HL-60 (cell line): Measurements from ENCODE around the gene ALDH2.

ENCODE experiments used
- DNase-seq, 2 experiments: peaks; one replicate each; pipeline ENCODE4 v3.0.0-alpha.2; 2010 to 2020; ENCODE audit warnings: low read depth in 1 of 2, low spot score in 1 of 2
- H3K27ac ChIP-seq: fragments of 250-450 bp; sonication (Bioruptor Pico); replicated peaks from 2 replicates; pipeline ENCODE4 v1.5.1; 2020; ENCODE audit warnings: mild to moderate bottlenecking, moderate library complexity
- H3K27me3 ChIP-seq: fragments of 250-450 bp; sonication (Bioruptor Pico); 2 replicates; pipeline ENCODE4 v1.5.1; 2021; ENCODE audit warnings: mild to moderate bottlenecking, moderate library complexity; ENCODE audit not compliant: insufficient read depth, poor library complexity, severe bottlenecking
- H3K4me3 ChIP-seq: replicated peaks from 2 replicates; pipeline ENCODE4 v1.5.1; 2011; ENCODE audit warnings: mild to moderate bottlenecking, control low read depth, low read length; ENCODE audit not compliant: insufficient read depth
- GABPA ChIP-seq: IDR thresholded peaks from 2 replicates; pipeline ENCODE4 v1.6.1; 2012; ENCODE audit warnings: low read depth
- POLR2AphosphoS5 ChIP-seq: IDR thresholded peaks from 2 replicates; pipeline ENCODE4 v1.6.1; 2012; ENCODE audit warnings: low read depth
- SPI1 ChIP-seq: IDR thresholded peaks from 2 replicates; pipeline ENCODE4 v1.6.1; 2012; ENCODE audit warnings: low read depth, mild to moderate bottlenecking, borderline replicate concordance
- TF ChIP-seq, protein P1 (sequence below): IDR thresholded peaks from one replicate; pipeline ENCODE4 v1.5.1; 2011; ENCODE audit warnings: low read length, control low read depth, inconsistent platforms; ENCODE audit not compliant: insufficient read depth
- TF ChIP-seq, protein P2 (sequence below): IDR thresholded peaks from 2 replicates; pipeline ENCODE4 v1.6.1; 2012; ENCODE audit warnings: low read depth; ENCODE audit not compliant: insufficient replicate concordance

The ALDH2 gene

DNA sequence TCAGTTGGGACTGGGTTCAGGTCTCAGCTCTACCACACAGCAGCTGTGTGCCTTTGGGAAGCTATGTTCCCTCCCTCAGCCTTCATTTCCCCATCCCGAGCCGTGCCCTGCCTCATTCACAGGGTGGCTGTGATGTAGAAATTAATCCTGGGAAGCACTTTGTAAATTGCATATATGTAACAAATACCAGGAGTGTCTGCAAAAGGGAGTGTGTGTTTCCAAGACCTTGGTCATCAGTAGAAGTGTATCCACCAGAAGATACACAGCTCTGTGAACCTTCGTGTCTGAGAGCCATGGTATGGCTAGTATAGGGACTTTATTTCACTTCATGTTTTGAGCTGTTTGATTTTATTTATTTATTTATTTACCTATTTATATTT, 26.1 kb downstream of the ALDH2 start:
- no peaks in the 10 kb centered on the region for H3K27me3 ChIP-seq
- no peak overlapping the region for H3K4me3 ChIP-seq
- no peak for DNase-seq
- no peak for TF ChIP-seq SPI1
- no peak for TF ChIP-seq GABPA
- TF ChIP-seq, protein P1, sequence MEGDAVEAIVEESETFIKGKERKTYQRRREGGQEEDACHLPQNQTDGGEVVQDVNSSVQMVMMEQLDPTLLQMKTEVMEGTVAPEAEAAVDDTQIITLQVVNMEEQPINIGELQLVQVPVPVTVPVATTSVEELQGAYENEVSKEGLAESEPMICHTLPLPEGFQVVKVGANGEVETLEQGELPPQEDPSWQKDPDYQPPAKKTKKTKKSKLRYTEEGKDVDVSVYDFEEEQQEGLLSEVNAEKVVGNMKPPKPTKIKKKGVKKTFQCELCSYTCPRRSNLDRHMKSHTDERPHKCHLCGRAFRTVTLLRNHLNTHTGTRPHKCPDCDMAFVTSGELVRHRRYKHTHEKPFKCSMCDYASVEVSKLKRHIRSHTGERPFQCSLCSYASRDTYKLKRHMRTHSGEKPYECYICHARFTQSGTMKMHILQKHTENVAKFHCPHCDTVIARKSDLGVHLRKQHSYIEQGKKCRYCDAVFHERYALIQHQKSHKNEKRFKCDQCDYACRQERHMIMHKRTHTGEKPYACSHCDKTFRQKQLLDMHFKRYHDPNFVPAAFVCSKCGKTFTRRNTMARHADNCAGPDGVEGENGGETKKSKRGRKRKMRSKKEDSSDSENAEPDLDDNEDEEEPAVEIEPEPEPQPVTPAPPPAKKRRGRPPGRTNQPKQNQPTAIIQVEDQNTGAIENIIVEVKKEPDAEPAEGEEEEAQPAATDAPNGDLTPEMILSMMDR = no peak
- TF ChIP-seq, protein P2, sequence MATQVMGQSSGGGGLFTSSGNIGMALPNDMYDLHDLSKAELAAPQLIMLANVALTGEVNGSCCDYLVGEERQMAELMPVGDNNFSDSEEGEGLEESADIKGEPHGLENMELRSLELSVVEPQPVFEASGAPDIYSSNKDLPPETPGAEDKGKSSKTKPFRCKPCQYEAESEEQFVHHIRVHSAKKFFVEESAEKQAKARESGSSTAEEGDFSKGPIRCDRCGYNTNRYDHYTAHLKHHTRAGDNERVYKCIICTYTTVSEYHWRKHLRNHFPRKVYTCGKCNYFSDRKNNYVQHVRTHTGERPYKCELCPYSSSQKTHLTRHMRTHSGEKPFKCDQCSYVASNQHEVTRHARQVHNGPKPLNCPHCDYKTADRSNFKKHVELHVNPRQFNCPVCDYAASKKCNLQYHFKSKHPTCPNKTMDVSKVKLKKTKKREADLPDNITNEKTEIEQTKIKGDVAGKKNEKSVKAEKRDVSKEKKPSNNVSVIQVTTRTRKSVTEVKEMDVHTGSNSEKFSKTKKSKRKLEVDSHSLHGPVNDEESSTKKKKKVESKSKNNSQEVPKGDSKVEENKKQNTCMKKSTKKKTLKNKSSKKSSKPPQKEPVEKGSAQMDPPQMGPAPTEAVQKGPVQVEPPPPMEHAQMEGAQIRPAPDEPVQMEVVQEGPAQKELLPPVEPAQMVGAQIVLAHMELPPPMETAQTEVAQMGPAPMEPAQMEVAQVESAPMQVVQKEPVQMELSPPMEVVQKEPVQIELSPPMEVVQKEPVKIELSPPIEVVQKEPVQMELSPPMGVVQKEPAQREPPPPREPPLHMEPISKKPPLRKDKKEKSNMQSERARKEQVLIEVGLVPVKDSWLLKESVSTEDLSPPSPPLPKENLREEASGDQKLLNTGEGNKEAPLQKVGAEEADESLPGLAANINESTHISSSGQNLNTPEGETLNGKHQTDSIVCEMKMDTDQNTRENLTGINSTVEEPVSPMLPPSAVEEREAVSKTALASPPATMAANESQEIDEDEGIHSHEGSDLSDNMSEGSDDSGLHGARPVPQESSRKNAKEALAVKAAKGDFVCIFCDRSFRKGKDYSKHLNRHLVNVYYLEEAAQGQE = no peak
- no peak for TF ChIP-seq POLR2AphosphoS5
- H3K27ac ChIP-seq = no peak overlapping the region

DNA sequence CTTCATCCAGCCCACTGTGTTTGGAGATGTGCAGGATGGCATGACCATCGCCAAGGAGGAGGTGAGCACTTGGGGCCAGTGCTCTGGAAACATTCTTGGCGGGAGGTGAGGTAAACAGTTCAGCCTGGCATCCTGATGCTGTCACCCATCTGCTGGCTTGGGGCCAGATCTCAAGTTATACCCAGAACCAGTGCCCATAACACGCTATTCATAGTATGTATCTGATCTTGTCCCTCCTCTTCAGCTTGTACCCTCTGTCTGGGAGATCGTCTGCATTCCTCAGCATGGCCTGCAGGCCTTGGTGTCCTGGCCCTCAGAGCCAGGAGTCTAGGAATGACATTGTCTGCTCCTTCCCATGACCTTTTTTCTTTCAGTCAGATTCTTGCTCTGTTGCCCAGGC, 31.4 kb downstream of the ALDH2 start:
- Histone ChIP-seq H3K27me3 (no peaks in the 10 kb centered on the region), H3K27ac (no peak overlapping the region), H3K4me3 (no peak overlapping the region)
- TF ChIP-seq, protein P2 = no peak
- no peak for TF ChIP-seq POLR2AphosphoS5
- TF ChIP-seq GABPA = no peak
- TF ChIP-seq, protein P1 = no peak
- TF ChIP-seq SPI1 = no peak
- no peak for DNase-seq

DNA sequence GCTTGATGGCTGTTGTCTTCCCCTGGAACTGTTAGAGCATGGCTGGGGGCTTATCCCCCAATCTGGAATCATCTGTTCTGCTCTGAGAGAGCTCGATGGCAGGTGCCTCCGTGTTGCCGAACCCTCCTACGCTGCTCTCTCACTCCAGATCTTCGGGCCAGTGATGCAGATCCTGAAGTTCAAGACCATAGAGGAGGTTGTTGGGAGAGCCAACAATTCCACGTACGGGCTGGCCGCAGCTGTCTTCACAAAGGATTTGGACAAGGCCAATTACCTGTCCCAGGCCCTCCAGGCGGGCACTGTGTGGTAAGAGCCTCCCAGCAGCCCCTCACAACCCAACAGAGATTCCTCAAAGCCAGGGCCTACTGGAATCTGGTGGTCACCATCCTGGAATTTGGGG, 33.0 kb downstream of the ALDH2 start:
- H3K4me3 ChIP-seq = no peak overlapping the region
- no peaks in the 10 kb centered on the region for H3K27me3 ChIP-seq
- TF ChIP-seq GABPA (no peak), POLR2AphosphoS5 (no peak), SPI1 (no peak)
- TF ChIP-seq, protein P2 = no peak
- TF ChIP-seq, protein P1 = no peak
- no peak overlapping the region for H3K27ac ChIP-seq
- no peak for DNase-seq
